Loucy (cell line): ENCODE data around the gene KCNQ5.
"Not testable (repeated sequence)": the region's sequence is repeated elsewhere in the genome, so short reads cannot be mapped to it uniquely, and the experiment has no call there.

Source experiments
- CTCF ChIP-seq: fragments of 200-600 bp; sonication (generic); conservative IDR thresholded peaks from 2 replicates; pipeline ENCODE4 v1.5.1; 2014; ENCODE audit warnings: mild to moderate bottlenecking, antibody characterized with exemption, low read length
- EZH2phosphoT487 ChIP-seq: fragments of 200-600 bp; IDR thresholded peaks from 2 replicates; pipeline ENCODE4 v1.6.1; 2018; ENCODE audit warnings: antibody characterized with exemption, mild to moderate bottlenecking, moderate library complexity, borderline replicate concordance

GRCh38 chr6:72580950-72581349, 40.9 kb upstream of the KCNQ5 start:
- not testable (repeated sequence) for TF ChIP-seq EZH2phosphoT487, CTCF
